HL-60 (cell line): ENCODE data around the gene NEURL1.

Experiments used
- DNase-seq, 2 experiments: peaks; one replicate each; pipeline ENCODE4 v3.0.0-alpha.2; 2010 to 2020; ENCODE audit warnings: low read depth in 1 of 2, low spot score in 1 of 2
- H3K27ac ChIP-seq: fragments of 250-450 bp; sonication (Bioruptor Pico); replicated peaks from 2 replicates; pipeline ENCODE4 v1.5.1; 2020; ENCODE audit warnings: mild to moderate bottlenecking, moderate library complexity
- H3K27me3 ChIP-seq: fragments of 250-450 bp; sonication (Bioruptor Pico); 2 replicates; pipeline ENCODE4 v1.5.1; 2021; ENCODE audit warnings: mild to moderate bottlenecking, moderate library complexity; ENCODE audit not compliant: insufficient read depth, poor library complexity, severe bottlenecking
- H3K4me3 ChIP-seq: replicated peaks from 2 replicates; pipeline ENCODE4 v1.5.1; 2011; ENCODE audit warnings: mild to moderate bottlenecking, control low read depth, low read length; ENCODE audit not compliant: insufficient read depth
- CTCF ChIP-seq: IDR thresholded peaks from one replicate; pipeline ENCODE4 v1.5.1; 2011; ENCODE audit warnings: low read length, control low read depth, inconsistent platforms; ENCODE audit not compliant: insufficient read depth
- GABPA ChIP-seq: IDR thresholded peaks from 2 replicates; pipeline ENCODE4 v1.6.1; 2012; ENCODE audit warnings: low read depth
- POLR2AphosphoS5 ChIP-seq: IDR thresholded peaks from 2 replicates; pipeline ENCODE4 v1.6.1; 2012; ENCODE audit warnings: low read depth
- REST ChIP-seq: IDR thresholded peaks from 2 replicates; pipeline ENCODE4 v1.6.1; 2012; ENCODE audit warnings: low read depth; ENCODE audit not compliant: insufficient replicate concordance
- SPI1 ChIP-seq: IDR thresholded peaks from 2 replicates; pipeline ENCODE4 v1.6.1; 2012; ENCODE audit warnings: low read depth, mild to moderate bottlenecking, borderline replicate concordance

The NEURL1 gene

GRCh38 chr10:103570844-103571655, 77.5 kb downstream of the NEURL1 start:
- TF ChIP-seq POLR2AphosphoS5: no peak
- no peak for TF ChIP-seq REST
- no peak for TF ChIP-seq GABPA
- no peak for TF ChIP-seq CTCF
- TF ChIP-seq SPI1: no peak
- Histone ChIP-seq H3K4me3 (no peak overlapping the region), H3K27me3 (no peaks in the 10 kb centered on the region), H3K27ac (no peak overlapping the region)
- DNase-seq: no peak

GRCh38 chr10:103571656-103571975, 78.1 kb downstream of the NEURL1 start:
- no peak overlapping the region for H3K27ac ChIP-seq
- TF ChIP-seq CTCF (no peak), REST (no peak)
- no peaks in the 10 kb centered on the region for H3K27me3 ChIP-seq
- no peak for DNase-seq
- H3K4me3 ChIP-seq: no peak overlapping the region

GRCh38 chr10:103572347-103573204, 79.1 kb downstream of the NEURL1 start:
- Histone ChIP-seq H3K4me3 (no peak overlapping the region), H3K27me3 (no peaks in the 10 kb centered on the region), H3K27ac (no peak overlapping the region)
- TF ChIP-seq POLR2AphosphoS5 (no peak), CTCF (no peak), REST (no peak), GABPA (no peak), SPI1 (no peak)
- no peak for DNase-seq
